NCI-H2227 treated with DMSO at 0.1 percent for 48 hours (cell line): ENCODE measurements around the gene TRAPPC14.
"Not testable (repeated sequence)": the region's sequence is repeated elsewhere in the genome, so short reads cannot be mapped to it uniquely, and the experiment has no call there.

ENCODE experiments used
- DNase-seq: peaks from one replicate; lab custom pipeline; 2025; lab: John Stamatoyannopoulos, UW

TRAPPC14 gene

GRCh38 chr7:100153708-100154535 lies 4.6 kb downstream of the TRAPPC14 start:
- DNase-seq, result no peak

GRCh38 chr7:100152937-100153666 lies 5.4 kb downstream of the TRAPPC14 start:
- no peak for DNase-seq

GRCh38 chr7:100152404-100152803 lies 6.1 kb downstream of the TRAPPC14 start:
- no peak for DNase-seq

GRCh38 chr7:100148559-100149328 lies 9.8 kb downstream of the TRAPPC14 start, which contains the start of gene LAMTOR4:
Gene LAMTOR4 (plus strand): TSS chr7:100148918. CDS start chr7:100148973, 55 bp downstream.
- peak; percentile 99 for DNase-seq

GRCh38 chr7:100148225-100148558 lies 10.3 kb downstream of the TRAPPC14 start:
- DNase-seq, result no peak

- DNase-seq, result no peak
These were observed 11.2 kb downstream of the TRAPPC14 start for GRCh38 chr7:100147278-100147677.

GRCh38 chr7:100146350-100146749 lies 12.2 kb downstream of the TRAPPC14 start:
- DNase-seq, result not testable (repeated sequence)

GRCh38 chr7:100142461-100142860 lies 16.1 kb downstream of the TRAPPC14 start:
- DNase-seq, result no peak

GRCh38 chr7:100141555-100141949 lies 17.0 kb downstream of the TRAPPC14 start:
- no peak for DNase-seq

GRCh38 chr7:100137851-100138760 lies 20.4 kb downstream of the TRAPPC14 start:
- no peak for DNase-seq

- peak; percentile 63 for DNase-seq
These were observed 25.8 kb downstream of the TRAPPC14 start for GRCh38 chr7:100132697-100133151.

GRCh38 chr7:100132126-100132525 lies 26.4 kb downstream of the TRAPPC14 start:
- no peak for DNase-seq

GRCh38 chr7:100130608-100131453 lies 27.7 kb downstream of the TRAPPC14 start:
- peak; percentile 66 for DNase-seq

GRCh38 chr7:100130220-100130607 lies 28.3 kb downstream of the TRAPPC14 start:
- not testable (repeated sequence) for DNase-seq

GRCh38 chr7:100128637-100128963 lies 29.9 kb downstream of the TRAPPC14 start:
- no peak for DNase-seq

GRCh38 chr7:100127866-100128636 lies 30.5 kb downstream of the TRAPPC14 start:
- DNase-seq, result no peak

GRCh38 chr7:100126931-100127865 lies 31.3 kb downstream of the TRAPPC14 start, which contains the start of gene MBLAC1:
Gene MBLAC1 (plus strand): TSS chr7:100126967. CDS start chr7:100127396, 429 bp downstream.
- peak; percentile 96 for DNase-seq

GRCh38 chr7:100126239-100126930 lies 32.1 kb downstream of the TRAPPC14 start:
- DNase-seq, result no peak
